ENCODE results near the gene TMPRSS9.
"Not testable (repeated sequence)": the region's sequence is repeated elsewhere in the genome, so short reads cannot be mapped to it uniquely, and the experiment has no call there.

The TMPRSS9 gene

DNA sequence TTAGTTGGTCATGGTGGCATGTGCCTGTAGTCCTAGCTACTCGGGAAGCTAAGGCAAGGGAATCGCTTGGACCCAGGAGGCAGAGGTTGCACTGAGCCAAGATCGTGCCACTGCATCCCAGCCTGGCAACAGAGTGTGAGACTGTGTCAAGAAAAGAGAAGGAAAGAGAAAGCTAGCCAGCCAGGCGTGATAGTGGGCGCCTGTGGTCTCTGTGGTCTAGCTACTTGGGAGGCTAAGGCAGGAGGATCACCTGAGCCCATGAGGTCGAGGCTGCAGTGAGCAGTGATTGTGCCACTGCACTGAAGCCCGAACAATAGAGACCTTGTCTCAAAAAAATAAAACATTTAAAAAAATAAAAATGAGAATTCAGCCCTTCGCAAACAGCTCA is 34.0 kb downstream of the TMPRSS9 start:
- no peak for DNase-seq (ENCODE audit: low read depth)

GRCh38 chr19:2394442-2395292 is 34.6 kb downstream of the TMPRSS9 start:
- DNase-seq (ENCODE audit: low read depth), result no peak

DNA sequence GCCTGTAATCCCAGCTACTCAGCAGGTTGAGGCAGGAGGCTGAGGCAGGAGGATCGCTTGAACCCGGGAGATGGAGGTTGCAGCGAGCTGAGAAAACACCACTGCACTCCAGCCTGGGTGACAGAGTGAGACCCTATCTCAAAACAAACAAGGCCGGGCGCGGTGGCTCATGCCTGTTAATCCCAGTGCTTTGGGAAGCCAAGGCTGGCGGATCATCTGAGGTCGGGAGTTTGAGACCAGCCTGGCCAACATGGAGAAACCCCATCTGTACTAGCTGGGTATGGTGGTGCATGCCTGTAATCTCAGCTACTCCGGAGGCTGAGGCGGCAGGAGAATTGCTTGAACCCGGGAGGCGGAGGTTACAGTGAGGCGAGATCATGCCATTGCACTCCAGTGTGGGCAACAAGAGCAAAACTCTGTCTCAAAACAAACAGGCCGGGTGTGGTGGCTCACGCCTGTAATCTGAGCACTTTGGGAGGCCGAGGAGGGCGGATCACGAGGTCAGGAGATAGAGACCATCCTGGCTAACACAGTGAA is 35.3 kb downstream of the TMPRSS9 start:
- not testable (repeated sequence) for DNase-seq (ENCODE audit: low read depth)

- not testable (repeated sequence) for DNase-seq (ENCODE audit: low read depth)
These were observed 37.1 kb downstream of the TMPRSS9 start for GRCh38 chr19:2397173-2397572.

GRCh38 chr19:2398735-2399305 is 38.8 kb downstream of the TMPRSS9 start:
- DNase-seq (ENCODE audit: low read depth), result no peak

- DNase-seq (ENCODE audit: low read depth), result no peak
These were observed 39.5 kb downstream of the TMPRSS9 start for GRCh38 chr19:2399582-2399981.

GRCh38 chr19:2408247-2408646 is 48.2 kb downstream of the TMPRSS9 start:
- no peak for DNase-seq (ENCODE audit: low read depth)

- DNase-seq (ENCODE audit: low read depth), result no peak
These were observed 49.4 kb downstream of the TMPRSS9 start for GRCh38 chr19:2409352-2409912.

- no peak for DNase-seq (ENCODE audit: low read depth)
These were observed 50.0 kb downstream of the TMPRSS9 start for GRCh38 chr19:2410023-2410422.

GRCh38 chr19:2411709-2412108 is 51.6 kb downstream of the TMPRSS9 start:
- DNase-seq (ENCODE audit: low read depth), result no peak

GRCh38 chr19:2412449-2412848 is 52.4 kb downstream of the TMPRSS9 start:
- DNase-seq (ENCODE audit: low read depth), result no peak

DNA sequence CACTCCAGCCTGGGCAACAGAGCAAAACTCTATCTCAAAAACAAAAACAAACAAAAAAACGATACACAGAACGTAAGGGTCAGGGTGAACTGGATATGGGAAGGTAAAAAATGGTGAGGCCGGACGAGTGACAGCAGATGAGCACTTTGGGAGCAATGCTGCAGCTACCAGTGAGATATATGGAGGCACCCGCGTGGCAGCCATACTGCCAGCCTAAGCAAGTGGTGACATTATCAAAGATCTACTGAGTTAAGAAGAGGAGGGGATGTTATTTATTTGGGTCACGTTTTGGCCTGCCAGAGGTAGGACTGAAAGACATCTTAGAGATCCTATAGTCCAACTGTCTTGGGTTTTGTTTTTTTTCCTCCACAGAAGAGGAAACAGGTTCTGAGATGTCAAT is 53.1 kb downstream of the TMPRSS9 start:
- no peak for DNase-seq (ENCODE audit: low read depth)

GRCh38 chr19:2413629-2414028 is 53.6 kb downstream of the TMPRSS9 start:
- no peak for DNase-seq (ENCODE audit: low read depth)

DNA sequence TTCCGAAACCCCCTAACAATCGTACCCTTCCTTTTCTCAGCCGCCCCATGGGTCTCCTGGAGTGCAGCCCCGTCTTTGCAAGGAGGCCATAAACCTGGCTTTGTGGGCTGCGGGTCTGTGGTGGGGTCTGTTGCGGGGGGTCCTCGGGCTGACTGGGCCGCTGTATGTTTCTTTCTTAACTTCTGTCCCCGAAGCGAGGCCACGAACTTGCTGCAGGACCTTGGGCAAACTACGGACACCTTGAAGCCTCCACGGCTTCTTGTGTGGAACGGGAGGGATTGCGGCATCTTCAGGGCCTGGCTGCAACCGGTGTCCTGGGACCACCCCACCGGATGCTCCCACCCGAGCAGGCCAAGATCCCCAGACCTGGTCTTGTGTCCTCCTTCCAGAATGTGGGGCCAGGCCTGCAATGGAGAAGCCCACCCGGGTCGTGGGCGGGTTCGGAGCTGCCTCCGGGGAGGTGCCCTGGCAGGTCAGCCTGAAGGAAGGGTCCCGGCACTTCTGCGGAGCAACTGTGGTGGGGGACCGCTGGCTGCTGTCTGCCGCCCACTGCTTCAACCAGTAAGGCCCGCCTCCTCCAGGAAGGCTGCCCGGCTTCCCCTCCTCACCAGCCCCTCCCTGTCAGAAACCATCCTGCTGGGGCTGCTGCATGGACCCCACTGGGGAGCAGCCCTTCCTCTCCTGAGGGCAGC is 55.4 kb downstream of the TMPRSS9 start:
- DNase-seq (ENCODE audit: low read depth), result no peak

- DNase-seq (ENCODE audit: low read depth), result no peak
These were observed 55.9 kb downstream of the TMPRSS9 start for GRCh38 chr19:2415973-2416319.

DNA sequence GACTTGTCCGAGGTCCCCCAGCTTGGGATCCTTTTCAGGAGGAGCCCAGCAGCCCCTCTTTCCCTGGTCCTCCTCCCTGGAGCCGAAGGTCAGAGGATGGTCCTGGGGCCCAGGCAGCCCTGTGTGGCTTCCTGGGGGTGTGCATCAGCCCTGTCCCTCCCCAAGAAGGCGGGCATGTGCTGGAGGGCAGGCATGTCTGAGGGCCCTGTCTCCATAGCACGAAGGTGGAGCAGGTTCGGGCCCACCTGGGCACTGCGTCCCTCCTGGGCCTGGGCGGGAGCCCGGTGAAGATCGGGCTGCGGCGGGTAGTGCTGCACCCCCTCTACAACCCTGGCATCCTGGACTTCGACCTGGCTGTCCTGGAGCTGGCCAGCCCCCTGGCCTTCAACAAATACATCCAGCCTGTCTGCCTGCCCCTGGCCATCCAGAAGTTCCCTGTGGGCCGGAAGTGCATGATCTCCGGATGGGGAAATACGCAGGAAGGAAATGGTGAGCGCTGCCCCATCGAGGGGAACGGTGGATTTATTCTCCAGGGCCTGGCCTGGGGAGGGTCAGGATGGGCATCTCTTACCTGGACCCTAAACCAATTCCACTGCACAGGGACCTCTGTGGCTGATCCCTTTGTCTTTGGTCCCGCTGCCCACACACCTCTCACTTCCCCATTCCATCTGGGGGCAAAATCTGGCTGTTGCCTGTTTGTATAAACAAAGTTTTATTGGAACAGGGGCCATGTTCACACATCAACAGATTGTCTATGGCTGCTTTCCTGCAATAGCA is 56.4 kb downstream of the TMPRSS9 start:
- DNase-seq (ENCODE audit: low read depth), result no peak

- not testable (repeated sequence) for DNase-seq (ENCODE audit: low read depth)
These were observed 57.4 kb downstream of the TMPRSS9 start for GRCh38 chr19:2417436-2417835.

DNA sequence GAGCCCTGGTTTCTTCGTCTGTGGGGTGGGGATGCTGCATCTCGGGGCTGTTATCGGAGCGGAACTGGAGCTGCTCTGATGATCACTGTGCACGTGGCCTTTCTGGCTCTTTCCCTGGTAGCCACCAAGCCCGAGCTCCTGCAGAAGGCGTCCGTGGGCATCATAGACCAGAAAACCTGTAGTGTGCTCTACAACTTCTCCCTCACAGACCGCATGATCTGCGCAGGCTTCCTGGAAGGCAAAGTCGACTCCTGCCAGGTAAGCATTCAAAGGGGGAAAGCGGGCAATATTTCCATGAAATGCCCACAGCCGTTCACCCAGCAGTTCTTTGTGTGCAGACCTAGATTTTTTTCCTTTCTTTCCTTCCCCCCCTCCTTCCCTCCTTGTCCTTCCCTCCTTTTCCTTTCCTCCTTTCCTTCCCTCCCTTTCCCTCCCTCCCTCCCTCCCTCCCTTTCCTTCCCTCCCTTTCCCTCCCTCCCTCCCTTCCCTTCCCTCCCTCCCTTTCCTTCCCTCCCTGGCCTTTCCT is 57.9 kb downstream of the TMPRSS9 start:
- no peak for DNase-seq (ENCODE audit: low read depth)

GRCh38 chr19:2419754-2420153 is 59.7 kb downstream of the TMPRSS9 start:
- no peak for DNase-seq (ENCODE audit: low read depth)

DNA sequence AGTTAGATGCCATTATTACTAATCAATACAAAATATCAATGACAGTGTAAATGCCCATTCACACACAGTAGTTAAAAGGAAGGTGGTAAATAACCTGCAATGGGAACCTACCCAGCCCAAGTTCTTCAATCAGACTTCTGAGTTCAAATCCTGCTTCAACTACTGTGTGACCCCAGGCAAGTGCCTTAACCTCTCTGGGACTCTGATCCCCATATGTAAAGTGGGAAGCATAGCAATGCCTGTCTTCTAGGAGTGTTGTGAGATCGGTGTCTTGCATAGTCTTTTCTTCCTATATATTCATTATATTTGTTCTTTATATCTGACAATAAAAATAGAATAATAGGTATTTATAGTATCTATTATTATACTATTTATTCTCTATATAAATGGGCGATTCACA is 60.4 kb downstream of the TMPRSS9 start:
- no peak for DNase-seq (ENCODE audit: low read depth)

- no peak for DNase-seq (ENCODE audit: low read depth)
These were observed 61.7 kb downstream of the TMPRSS9 start for GRCh38 chr19:2421581-2422306.
